Natural killer cell (primary cell): Measurements from ENCODE around the gene LARGE1. TPM values are rescaled to one million over a fixed set of nuclear protein-coding genes. Genes with fewer than 3 reads are reported as not detected.

Experiments used
- ATAC-seq, 3 donors: fragments of 150-1000 bp in 2 of 3; fragments of 200-7000 bp in 1 of 3; cut with Tn5 transposase; 1 replicate in 1 of 3; 2 replicates in 2 of 3; pipeline ENCODE4 v1.10.0; 2021; ENCODE audit warnings: mild to moderate bottlenecking in 2 of 3, moderate library complexity in 2 of 3
- DNase-seq, 2 donors: peaks; one replicate each; pipeline versions ENCODE4 v3.0.0 to v3.0.0-alpha.2; 2013 to 2021; ENCODE audit warnings: mixed read lengths in 1 of 2
- H3K27ac ChIP-seq: one replicate; pipeline ENCODE4 v1.5.1; 2013; ENCODE audit warnings: mild to moderate bottlenecking, low read length
- H3K27me3 ChIP-seq: one replicate; pipeline ENCODE4 v1.6.1; 2013; ENCODE audit warnings: low read length; ENCODE audit not compliant: control insufficient read depth, insufficient read depth
- H3K36me3 ChIP-seq: one replicate; pipeline ENCODE4 v1.6.1; 2013; ENCODE audit warnings: low read length; ENCODE audit not compliant: control insufficient read depth, insufficient read depth
- H3K4me1 ChIP-seq: one replicate; pipeline ENCODE4 v1.6.1; 2013; ENCODE audit warnings: low read length; ENCODE audit not compliant: control insufficient read depth, insufficient read depth
- H3K4me3 ChIP-seq: one replicate; pipeline ENCODE4 v1.5.1; 2013; ENCODE audit warnings: low read length
- H3K9me3 ChIP-seq: one replicate; pipeline ENCODE4 v1.6.1; 2013; ENCODE audit warnings: low read length; ENCODE audit not compliant: control insufficient read depth, insufficient read depth
- H3K27ac Mint-ChIP-seq, 2 donors: one replicate each; pipeline ENCODE4 v1.8.0; 2022; ENCODE audit warnings: mild to moderate bottlenecking in 2 of 2, mixed read lengths in 2 of 2, moderate library complexity in 1 of 2
- H3K27me3 Mint-ChIP-seq, 2 donors: one replicate each; pipeline ENCODE4 v1.8.0; 2022; ENCODE audit warnings: low read depth in 2 of 2, mixed read lengths in 2 of 2
- H3K36me3 Mint-ChIP-seq: one replicate; pipeline ENCODE4 v1.8.0; 2022; ENCODE audit warnings: mixed read lengths
- H3K4me1 Mint-ChIP-seq, 2 donors: one replicate each; pipeline ENCODE4 v1.8.0; 2022; ENCODE audit warnings: mixed read lengths in 2 of 2
- H3K4me3 Mint-ChIP-seq: one replicate; pipeline ENCODE4 v1.8.0; 2022; ENCODE audit warnings: mild to moderate bottlenecking, moderate library complexity, mixed read lengths
- H3K9me3 Mint-ChIP-seq, 2 donors: one replicate each; pipeline ENCODE4 v1.8.0; 2022; ENCODE audit warnings: mixed read lengths in 2 of 2
- WGBS: methylation state at CpG from one replicate; pipeline ENCODE4 v1.1.7; 2013; ENCODE audit warnings: missing lambda C conversion rate; ENCODE audit not compliant: insufficient coverage; 5-methylcytosine and 5-hydroxymethylcytosine counted together
- intact Hi-C: fragments of 100-400 bp; cut with micrococcal nuclease; formaldehyde crosslinking; loops from one replicate; pipeline ENCODE4 v1.14.2; 2022
- total RNA-seq, 4 donors: library from RNA; stranded (reverse); fragments of 120-200 nt in 1 of 4; gene quantifications; one replicate each; pipeline versions ENCODE4 v1.2.3 to v1.2.4, GENCODE V29; 2013 to 2022
- TF ChIP-seq, protein P1 (sequence below): fragments of 200-600 bp; IDR thresholded peaks from one replicate; pipeline ENCODE4 v1.8.0; 2022; ENCODE audit warnings: antibody characterized with exemption

The LARGE1 gene
- total RNA-seq, 3 donors from 2014 or later (not counting 1 experiment from before 2014, with no cell fraction given): 2.6 to 11.6 (median 4.1) TPM

DNA sequence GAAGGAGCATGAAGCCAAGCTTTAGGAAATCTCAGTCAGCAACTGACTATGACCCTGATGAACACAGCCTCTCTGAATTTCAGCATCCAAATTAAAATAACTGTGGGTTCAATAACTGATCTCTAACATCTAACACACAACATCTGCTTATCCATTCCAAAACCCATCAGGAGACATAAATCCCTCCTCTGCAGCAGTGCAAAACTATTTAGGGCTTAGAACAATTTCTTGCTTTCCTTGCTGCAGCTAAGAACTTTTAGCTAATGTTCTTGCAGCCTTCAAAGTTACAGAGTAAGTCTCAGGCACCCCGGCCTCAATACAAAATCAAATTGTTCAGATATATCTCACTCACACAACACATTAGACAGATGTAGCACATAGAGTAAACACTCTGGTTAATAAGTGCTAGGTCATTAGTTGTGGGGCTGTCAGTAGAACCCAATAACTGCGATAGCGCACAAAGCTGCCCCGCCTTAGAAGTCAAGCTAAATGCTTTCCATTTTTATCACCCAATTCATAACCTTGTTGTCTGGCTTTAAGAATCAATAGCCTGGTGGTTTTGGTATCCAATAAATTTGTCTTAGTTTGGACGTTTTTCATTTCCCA, 139.6 kb downstream of the LARGE1 start:
- H3K36me3 ChIP-seq: no peaks in the 10 kb centered on the region
- Mint-ChIP-seq H3K4me1 (no peaks in the 10 kb centered on the region), H3K9me3 (peaks cover 0 to 4% of the 10 kb centered on the region in 2 donors), H3K27me3 (no peaks in the 10 kb centered on the region), H3K27ac (no peak overlapping the region), H3K4me3 (no peak overlapping the region), H3K36me3 (no peaks in the 10 kb centered on the region)
- no peak for ATAC-seq
- TF ChIP-seq, protein P1, sequence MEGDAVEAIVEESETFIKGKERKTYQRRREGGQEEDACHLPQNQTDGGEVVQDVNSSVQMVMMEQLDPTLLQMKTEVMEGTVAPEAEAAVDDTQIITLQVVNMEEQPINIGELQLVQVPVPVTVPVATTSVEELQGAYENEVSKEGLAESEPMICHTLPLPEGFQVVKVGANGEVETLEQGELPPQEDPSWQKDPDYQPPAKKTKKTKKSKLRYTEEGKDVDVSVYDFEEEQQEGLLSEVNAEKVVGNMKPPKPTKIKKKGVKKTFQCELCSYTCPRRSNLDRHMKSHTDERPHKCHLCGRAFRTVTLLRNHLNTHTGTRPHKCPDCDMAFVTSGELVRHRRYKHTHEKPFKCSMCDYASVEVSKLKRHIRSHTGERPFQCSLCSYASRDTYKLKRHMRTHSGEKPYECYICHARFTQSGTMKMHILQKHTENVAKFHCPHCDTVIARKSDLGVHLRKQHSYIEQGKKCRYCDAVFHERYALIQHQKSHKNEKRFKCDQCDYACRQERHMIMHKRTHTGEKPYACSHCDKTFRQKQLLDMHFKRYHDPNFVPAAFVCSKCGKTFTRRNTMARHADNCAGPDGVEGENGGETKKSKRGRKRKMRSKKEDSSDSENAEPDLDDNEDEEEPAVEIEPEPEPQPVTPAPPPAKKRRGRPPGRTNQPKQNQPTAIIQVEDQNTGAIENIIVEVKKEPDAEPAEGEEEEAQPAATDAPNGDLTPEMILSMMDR: no peak
- no peaks in the 10 kb centered on the region for H3K27me3 ChIP-seq
- intact Hi-C loops: no loop called here
- DNase-seq: no peak
- H3K4me3 ChIP-seq: no peak overlapping the region
- 75% methylated on average over 2 of the region's 5 CpGs for WGBS
- H3K4me1 ChIP-seq: no peaks in the 10 kb centered on the region
- no peak overlapping the region for H3K27ac ChIP-seq
- peaks cover 3% of the 10 kb centered on the region for H3K9me3 ChIP-seq

DNA sequence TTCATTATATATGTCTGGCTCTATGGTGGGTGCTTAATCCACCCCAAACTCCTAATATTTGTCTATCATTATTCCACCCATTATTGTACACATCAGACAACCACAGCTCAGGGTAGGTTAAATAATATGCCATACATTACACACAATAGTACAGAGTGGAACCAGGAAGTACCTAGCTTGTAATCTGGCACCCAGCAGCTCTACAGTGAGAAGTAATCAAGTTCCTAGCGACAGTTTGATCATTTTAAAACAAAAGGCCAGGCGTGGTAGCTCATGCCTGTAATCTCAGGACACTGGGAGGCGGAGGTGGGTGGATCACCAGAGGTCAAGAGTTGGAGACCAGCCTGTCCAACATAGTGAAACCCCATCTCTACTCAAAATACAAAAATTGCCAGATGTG, 141.0 kb downstream of the LARGE1 start:
- H3K27me3 ChIP-seq: no peaks in the 10 kb centered on the region
- no peaks in the 10 kb centered on the region for H3K27me3 Mint-ChIP-seq
- H3K27ac ChIP-seq: no peak overlapping the region
- ATAC-seq: no peak
- DNase-seq: no peak
- no peak overlapping the region for H3K4me3 Mint-ChIP-seq
- WGBS: 76% methylated on average over 3 of the region's 3 CpGs
- H3K36me3 Mint-ChIP-seq: no peaks in the 10 kb centered on the region
- intact Hi-C loops: no loop called here
- H3K4me3 ChIP-seq: no peak overlapping the region
- H3K36me3 ChIP-seq: no peaks in the 10 kb centered on the region
- no peaks in the 10 kb centered on the region for H3K4me1 Mint-ChIP-seq
- H3K27ac Mint-ChIP-seq: no peak overlapping the region
- TF ChIP-seq, protein P1: no peak
- H3K9me3 ChIP-seq: peaks cover 3% of the 10 kb centered on the region
- peaks cover 0 to 4% of the 10 kb centered on the region in 2 donors for H3K9me3 Mint-ChIP-seq
- no peaks in the 10 kb centered on the region for H3K4me1 ChIP-seq

DNA sequence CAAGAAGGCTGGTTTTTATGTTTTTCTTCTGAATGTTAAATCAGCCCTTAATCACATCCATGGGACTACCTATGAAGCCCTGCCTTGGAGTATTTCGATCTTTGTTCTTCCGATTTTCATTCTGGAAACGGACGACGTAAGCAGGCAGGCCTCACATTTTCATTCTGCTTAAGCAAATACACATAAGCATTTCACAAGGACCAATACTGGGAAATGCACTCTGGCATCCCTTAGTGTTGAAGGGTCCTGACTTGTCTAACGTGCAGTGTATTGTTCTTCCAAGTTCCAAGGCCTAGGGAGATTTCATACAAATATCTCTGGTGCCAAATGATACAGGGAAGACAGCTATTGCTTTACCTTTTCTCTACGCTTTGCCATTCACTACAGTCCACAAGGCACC, 143.8 kb downstream of the LARGE1 start:
- H3K27ac ChIP-seq: no peak overlapping the region
- H3K4me1 ChIP-seq: no peaks in the 10 kb centered on the region
- 83% methylated on average over 6 of the region's 7 CpGs for WGBS
- no peaks in the 10 kb centered on the region for H3K4me1 Mint-ChIP-seq
- no peaks in the 10 kb centered on the region for H3K36me3 ChIP-seq
- TF ChIP-seq, protein P1: no peak
- H3K4me3 Mint-ChIP-seq: no peak overlapping the region
- DNase-seq (no peak), ATAC-seq (no peak)
- intact Hi-C loops: no loop called here
- peaks cover 3% of the 10 kb centered on the region for H3K9me3 ChIP-seq
- H3K27me3 Mint-ChIP-seq: no peaks in the 10 kb centered on the region
- no peak overlapping the region for H3K27ac Mint-ChIP-seq
- H3K4me3 ChIP-seq: no peak overlapping the region
- peaks cover 2 to 3% of the 10 kb centered on the region in 2 donors for H3K9me3 Mint-ChIP-seq
- no peaks in the 10 kb centered on the region for H3K36me3 Mint-ChIP-seq
- no peaks in the 10 kb centered on the region for H3K27me3 ChIP-seq

DNA sequence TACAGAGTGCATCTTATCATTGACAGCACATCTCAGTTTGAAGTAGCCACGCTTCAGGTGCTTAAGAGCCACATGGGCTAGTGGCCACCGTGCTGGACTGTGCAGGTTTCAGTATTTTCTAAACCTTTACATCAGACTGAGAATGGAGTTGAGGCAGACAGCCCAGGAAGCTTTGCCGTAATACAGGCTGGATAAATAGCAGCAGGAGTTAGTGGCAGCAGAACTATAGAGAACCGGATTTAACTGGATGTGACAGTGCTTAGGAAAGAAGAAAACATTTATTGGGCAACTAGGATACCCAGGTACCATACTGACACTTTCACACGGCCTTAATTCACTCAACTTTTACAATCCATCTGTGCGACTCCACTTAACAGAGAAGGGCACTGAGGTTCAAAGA, 145.5 kb downstream of the LARGE1 start:
- ATAC-seq (no peak), DNase-seq (no peak)
- Mint-ChIP-seq H3K4me1 (no peaks in the 10 kb centered on the region), H3K27ac (no peak overlapping the region), H3K27me3 (no peaks in the 10 kb centered on the region), H3K9me3 (peaks cover 2 to 3% of the 10 kb centered on the region in 2 donors), H3K4me3 (no peak overlapping the region), H3K36me3 (no peaks in the 10 kb centered on the region)
- Histone ChIP-seq H3K9me3 (peaks cover 3% of the 10 kb centered on the region), H3K27me3 (no peaks in the 10 kb centered on the region), H3K4me3 (no peak overlapping the region), H3K27ac (no peak overlapping the region), H3K36me3 (no peaks in the 10 kb centered on the region), H3K4me1 (no peaks in the 10 kb centered on the region)
- WGBS: 88% methylated on average over 6 of the region's 6 CpGs
- intact Hi-C loops: no loop called here
- TF ChIP-seq, protein P1: no peak
